Measurements from ENCODE around the gene RGP1. TPM values are rescaled to one million over a fixed set of nuclear protein-coding genes. Genes with fewer than 3 reads are reported as not detected.

Gene RGP1
- polyA plus RNA-seq, 1 of the 3 experiments (the other 2 are of a cell fraction) = 16.1 TPM

DNA sequence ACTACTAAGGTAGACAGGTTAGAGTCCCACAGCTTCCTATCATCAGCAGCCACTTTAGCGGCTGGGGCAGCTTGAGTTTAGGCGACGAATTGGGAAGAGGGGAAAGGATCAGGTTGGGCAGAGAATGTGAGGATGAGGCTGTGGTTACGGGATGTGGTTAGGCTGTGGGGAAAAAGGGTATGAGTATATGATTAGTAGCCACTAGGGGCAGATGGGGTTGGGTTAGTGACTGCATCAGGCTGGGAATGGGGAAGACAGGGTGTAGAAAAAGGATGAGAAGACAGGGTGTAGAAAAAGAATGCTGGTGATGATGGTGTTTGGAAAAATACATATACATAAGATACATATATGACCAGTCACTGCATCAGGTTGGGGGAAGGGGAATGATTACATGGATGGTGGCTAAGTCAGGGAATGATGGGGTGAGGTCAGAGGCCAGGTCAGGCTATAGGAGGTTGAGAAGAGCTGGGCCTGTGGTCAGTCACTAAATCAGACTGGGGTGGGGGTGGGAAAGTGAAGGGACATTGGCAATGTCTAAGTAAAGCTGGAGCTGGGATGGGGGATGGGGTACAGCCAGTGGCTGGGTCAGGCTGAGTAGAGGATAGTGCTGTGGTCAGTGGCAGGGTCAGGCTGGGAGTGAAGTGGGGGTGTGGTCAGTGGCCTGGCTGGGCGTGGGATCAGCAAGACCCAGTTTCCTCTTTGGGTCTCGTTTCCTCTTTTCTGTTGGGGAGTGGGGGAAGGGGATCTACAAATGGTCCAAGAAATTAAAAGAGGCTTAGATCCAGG, 19.2 kb upstream of the RGP1 start:
- Histone ChIP-seq H4K20me1 (ENCODE audit: insufficient read depth) (peaks cover 18% of the 10 kb centered on the region), H3K4me2 (peak overlapping the region; percentile 91), H3K27ac (ENCODE audit: low read depth in 2 of 2, low read length in 1 of 2) (peak overlapping the region; percentile 68 to 94; a peak in 3 of 4 replicates), H3F3A (replicated peaks; ENCODE audit: insufficient read depth) (peaks cover 52% of the 10 kb centered on the region), H3K9ac (peak overlapping the region; percentile 94; the same call in 1 of the 2 replicates), H3K36me3 (replicated peaks in 1 of 2; ENCODE audit: control insufficient read depth in 1 of 2, insufficient read depth in 2 of 2, low read length in 1 of 2) (peaks cover 15 to 25% of the 10 kb centered on the region in 2 experiments), H3K79me2 (ENCODE audit: insufficient read depth) (peaks cover 90% of the 10 kb centered on the region), H3K9me3 (no peaks in the 10 kb centered on the region), H3K4me1 (ENCODE audit: control insufficient read depth in 1 of 2, insufficient read depth in 2 of 2, low read depth in 1 of 2, low read length in 1 of 2) (peaks cover 38 to 43% of the 10 kb centered on the region in 2 experiments), H3K9me2 (no peaks in the 10 kb centered on the region), H2AFZ (ENCODE audit: low read depth) (no peak overlapping the region), H3K4me3 (ENCODE audit: low read depth in 2 of 2, low read length in 1 of 2) (peak overlapping the region; percentile 89 to 96; a peak in 3 of 4 replicates), H3K27me3 (ENCODE audit: insufficient read depth) (no peaks in the 10 kb centered on the region)
- CTCF ChIA-PET = interaction anchor here (0.6 to 9.7 kb wide), 14 partner anchors 15 to 84 kb away, joined by 3 to 103 read pairs (median 4); partner anchors contain the start of genes ARHGEF39, CA9, CCDC107 and RMRP
- WGBS (ENCODE audit: low lambda C conversion rate) = 44% methylated on average over 6 of the region's 6 CpGs
- TF ChIP-seq SIN3A (IDR thresholded peaks at IDR 0.05; ENCODE audit: borderline replicate concordance, low read depth, low read length) (no peak), RFX5 (IDR thresholded peaks at IDR 0.05; ENCODE audit: low read length) (no peak), ELF1 (IDR thresholded peaks at IDR 0.05) (no peak), CHD2 (IDR thresholded peaks at IDR 0.05; ENCODE audit: low read length, partially characterized antibody) (no peak), TEAD4 (IDR thresholded peaks at IDR 0.05; ENCODE audit: borderline replicate concordance, insufficient read depth) (no peak), POLR2AphosphoS5 (IDR thresholded peaks at IDR 0.05; ENCODE audit: low read depth, low read length) (no peak), SMC3 (IDR thresholded peaks at IDR 0.05; ENCODE audit: low read depth, low read length) (0 out of 2 replicates have a peak, but pooled peaks have one; percentile 9), RAD21 (IDR thresholded peaks at IDR 0.05; ENCODE audit: low read length) (peak; percentile 36; the same call in 1 of the 2 replicates), MEF2A (IDR thresholded peaks at IDR 0.05; ENCODE audit: borderline replicate concordance, low read depth) (no peak), YY1 (IDR thresholded peaks at IDR 0.05; ENCODE audit: low read depth) (no peak)
- TF ChIP-seq, protein P1, sequence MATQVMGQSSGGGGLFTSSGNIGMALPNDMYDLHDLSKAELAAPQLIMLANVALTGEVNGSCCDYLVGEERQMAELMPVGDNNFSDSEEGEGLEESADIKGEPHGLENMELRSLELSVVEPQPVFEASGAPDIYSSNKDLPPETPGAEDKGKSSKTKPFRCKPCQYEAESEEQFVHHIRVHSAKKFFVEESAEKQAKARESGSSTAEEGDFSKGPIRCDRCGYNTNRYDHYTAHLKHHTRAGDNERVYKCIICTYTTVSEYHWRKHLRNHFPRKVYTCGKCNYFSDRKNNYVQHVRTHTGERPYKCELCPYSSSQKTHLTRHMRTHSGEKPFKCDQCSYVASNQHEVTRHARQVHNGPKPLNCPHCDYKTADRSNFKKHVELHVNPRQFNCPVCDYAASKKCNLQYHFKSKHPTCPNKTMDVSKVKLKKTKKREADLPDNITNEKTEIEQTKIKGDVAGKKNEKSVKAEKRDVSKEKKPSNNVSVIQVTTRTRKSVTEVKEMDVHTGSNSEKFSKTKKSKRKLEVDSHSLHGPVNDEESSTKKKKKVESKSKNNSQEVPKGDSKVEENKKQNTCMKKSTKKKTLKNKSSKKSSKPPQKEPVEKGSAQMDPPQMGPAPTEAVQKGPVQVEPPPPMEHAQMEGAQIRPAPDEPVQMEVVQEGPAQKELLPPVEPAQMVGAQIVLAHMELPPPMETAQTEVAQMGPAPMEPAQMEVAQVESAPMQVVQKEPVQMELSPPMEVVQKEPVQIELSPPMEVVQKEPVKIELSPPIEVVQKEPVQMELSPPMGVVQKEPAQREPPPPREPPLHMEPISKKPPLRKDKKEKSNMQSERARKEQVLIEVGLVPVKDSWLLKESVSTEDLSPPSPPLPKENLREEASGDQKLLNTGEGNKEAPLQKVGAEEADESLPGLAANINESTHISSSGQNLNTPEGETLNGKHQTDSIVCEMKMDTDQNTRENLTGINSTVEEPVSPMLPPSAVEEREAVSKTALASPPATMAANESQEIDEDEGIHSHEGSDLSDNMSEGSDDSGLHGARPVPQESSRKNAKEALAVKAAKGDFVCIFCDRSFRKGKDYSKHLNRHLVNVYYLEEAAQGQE (IDR thresholded peaks at IDR 0.05; ENCODE audit: low read depth, low read length) = no peak
- TF ChIP-seq, protein P2, sequence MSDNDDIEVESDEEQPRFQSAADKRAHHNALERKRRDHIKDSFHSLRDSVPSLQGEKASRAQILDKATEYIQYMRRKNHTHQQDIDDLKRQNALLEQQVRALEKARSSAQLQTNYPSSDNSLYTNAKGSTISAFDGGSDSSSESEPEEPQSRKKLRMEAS (IDR thresholded peaks at IDR 0.05; ENCODE audit: low read depth) = no peak
- TF ChIP-seq, protein P3, sequence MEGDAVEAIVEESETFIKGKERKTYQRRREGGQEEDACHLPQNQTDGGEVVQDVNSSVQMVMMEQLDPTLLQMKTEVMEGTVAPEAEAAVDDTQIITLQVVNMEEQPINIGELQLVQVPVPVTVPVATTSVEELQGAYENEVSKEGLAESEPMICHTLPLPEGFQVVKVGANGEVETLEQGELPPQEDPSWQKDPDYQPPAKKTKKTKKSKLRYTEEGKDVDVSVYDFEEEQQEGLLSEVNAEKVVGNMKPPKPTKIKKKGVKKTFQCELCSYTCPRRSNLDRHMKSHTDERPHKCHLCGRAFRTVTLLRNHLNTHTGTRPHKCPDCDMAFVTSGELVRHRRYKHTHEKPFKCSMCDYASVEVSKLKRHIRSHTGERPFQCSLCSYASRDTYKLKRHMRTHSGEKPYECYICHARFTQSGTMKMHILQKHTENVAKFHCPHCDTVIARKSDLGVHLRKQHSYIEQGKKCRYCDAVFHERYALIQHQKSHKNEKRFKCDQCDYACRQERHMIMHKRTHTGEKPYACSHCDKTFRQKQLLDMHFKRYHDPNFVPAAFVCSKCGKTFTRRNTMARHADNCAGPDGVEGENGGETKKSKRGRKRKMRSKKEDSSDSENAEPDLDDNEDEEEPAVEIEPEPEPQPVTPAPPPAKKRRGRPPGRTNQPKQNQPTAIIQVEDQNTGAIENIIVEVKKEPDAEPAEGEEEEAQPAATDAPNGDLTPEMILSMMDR (IDR thresholded peaks at IDR 0.05) = peak; percentile 67
- DNase-seq = peak; percentile 76
- POLR2A ChIA-PET = interaction anchor here (1.6 to 3.1 kb wide), 2 partner anchors 19 to 54 kb away, joined by 6 to 28 read pairs; partner anchors contain the start of genes GBA2 and RGP1
